HG03520 (cell line): ENCODE results near the gene RFC5.

Source experiments
- ATAC-seq: cut with Tn5 transposase; IDR thresholded peaks from one replicate; pipeline ENCODE4 v1.9.1; 2021; ENCODE audit warnings: mild to moderate bottlenecking, moderate library complexity; ENCODE audit not compliant: unreplicated experiment

Gene RFC5

GRCh38 chr12:118050972-118051910, 34.7 kb downstream of the RFC5 start:
- ATAC-seq: no peak

GRCh38 chr12:118052324-118053070, 36.0 kb downstream of the RFC5 start:
- ATAC-seq: no peak

- no peak for ATAC-seq
Measured at GRCh38 chr12:118053071-118053985, 36.8 kb downstream of the RFC5 start.

- ATAC-seq: peak; percentile 59
Measured at GRCh38 chr12:118055144-118055557, 38.6 kb downstream of the RFC5 start.

- no peak for ATAC-seq
Measured at GRCh38 chr12:118055865-118056773, 39.6 kb downstream of the RFC5 start.

- ATAC-seq: no peak
Measured at GRCh38 chr12:118058227-118058626, 41.7 kb downstream of the RFC5 start.

- ATAC-seq: no peak
Measured at GRCh38 chr12:118058881-118059280, 42.4 kb downstream of the RFC5 start.

GRCh38 chr12:118059341-118060191, 43.1 kb downstream of the RFC5 start:
- no peak for ATAC-seq

- ATAC-seq: peak; percentile 29
Measured at GRCh38 chr12:118060301-118061010, 44.0 kb downstream of the RFC5 start.

- ATAC-seq: peak; percentile 21
Measured at GRCh38 chr12:118061011-118061872, 44.7 kb downstream of the RFC5 start, which contains the start of gene WSB2. TSS of gene WSB2 (minus strand) at chr12:118061179. CDS start at chr12:118061048, 131 bp downstream.

GRCh38 chr12:118061873-118062843, 45.7 kb downstream of the RFC5 start:
- no peak for ATAC-seq

- ATAC-seq: no peak
Measured at GRCh38 chr12:118063576-118064391, 47.3 kb downstream of the RFC5 start.

- no peak for ATAC-seq
Measured at GRCh38 chr12:118064608-118065007, 48.1 kb downstream of the RFC5 start.

GRCh38 chr12:118065380-118065779, 48.9 kb downstream of the RFC5 start:
- no peak for ATAC-seq

GRCh38 chr12:118068445-118068844, 51.9 kb downstream of the RFC5 start:
- ATAC-seq: no peak
